OCI-LY3 (cell line): Measurements from ENCODE around the gene ACSBG1.

Experiments
- H2AFZ ChIP-seq: fragments of 200-600, 300-600 bp; shearing (Covaris generic); 2 replicates; pipeline ENCODE4 v1.6.0; 2014; ENCODE audit warnings: antibody characterized with exemption, low read depth, low read length
- H3K27ac ChIP-seq: fragments of 200-600, 300-600 bp; sonication (generic); 2 replicates; pipeline ENCODE4 v1.5.1; 2014; ENCODE audit warnings: mild to moderate bottlenecking, low read length, moderate library complexity, mixed read lengths
- H3K27me3 ChIP-seq: fragments of 200-600, 300-600 bp; sonication (generic); 2 replicates; pipeline ENCODE4 v1.6.1; 2014; ENCODE audit warnings: low read depth, low read length, mixed read lengths
- H3K36me3 ChIP-seq: fragments of 200-600, 300-600 bp; sonication (generic); replicated peaks from 2 replicates; pipeline ENCODE3; 2014; ENCODE audit warnings: low read depth, low read length, mixed read lengths
- H3K4me1 ChIP-seq: fragments of 300-600, 200-600 bp; sonication (generic); 2 replicates; pipeline ENCODE4 v1.6.1; 2014; ENCODE audit warnings: low read length, mixed read lengths
- H3K4me2 ChIP-seq: fragments of 200-600, 300-600 bp; sonication (generic); 2 replicates; pipeline ENCODE4 v1.6.1; 2014; ENCODE audit warnings: low read length, mixed read lengths
- H3K4me3 ChIP-seq: fragments of 300-600, 200-600 bp; sonication (generic); 2 replicates; pipeline ENCODE4 v1.5.1; 2014; ENCODE audit warnings: antibody characterized with exemption, mild to moderate bottlenecking, low read length, moderate library complexity
- H3K79me2 ChIP-seq: fragments of 300-600, 200-600 bp; shearing (Covaris generic); 2 replicates; pipeline ENCODE4 v1.6.1; 2014; ENCODE audit warnings: mild to moderate bottlenecking, low read length, mixed read lengths
- H3K9ac ChIP-seq: fragments of 300-600, 200-600 bp; shearing (Covaris generic); 2 replicates; pipeline ENCODE4 v1.6.0; 2014; ENCODE audit warnings: mild to moderate bottlenecking, low read length, moderate library complexity
- H3K9me3 ChIP-seq: fragments of 200-600, 300-600 bp; shearing (Covaris generic); 2 replicates; pipeline ENCODE4 v1.6.1; 2014; ENCODE audit warnings: low read length, mixed read lengths; ENCODE audit not compliant: insufficient read depth
- H4K20me1 ChIP-seq: fragments of 200-600, 300-600 bp; sonication (generic); 2 replicates; pipeline ENCODE4 v1.6.1; 2016; ENCODE audit warnings: low read length, mixed read lengths; ENCODE audit not compliant: insufficient read depth
- EZH2phosphoT487 ChIP-seq: fragments of 200-600 bp; shearing (Covaris generic); IDR thresholded peaks from 2 replicates; pipeline ENCODE4 v1.6.1; 2018; ENCODE audit warnings: antibody characterized with exemption, mixed run types, low read depth
- TF ChIP-seq, protein P1 (sequence below): fragments of 200-600, 300-600 bp; sonication (generic); IDR thresholded peaks from 2 replicates; pipeline ENCODE4 v1.5.1; 2014; ENCODE audit warnings: antibody characterized with exemption, low read length, low read depth

The ACSBG1 gene

GRCh38 chr15:78142332-78142731, 92.0 kb downstream of the ACSBG1 start:
- H3K27me3 ChIP-seq, result no peaks in the 10 kb centered on the region
- no peaks in the 10 kb centered on the region for H3K9me3 ChIP-seq
- no peaks in the 10 kb centered on the region for H3K79me2 ChIP-seq
- no peak overlapping the region for H3K9ac ChIP-seq
- no peaks in the 10 kb centered on the region for H4K20me1 ChIP-seq
- H3K36me3 ChIP-seq, result no peaks in the 10 kb centered on the region
- H3K4me1 ChIP-seq, result no peaks in the 10 kb centered on the region
- no peak for TF ChIP-seq EZH2phosphoT487
- TF ChIP-seq, protein P1, sequence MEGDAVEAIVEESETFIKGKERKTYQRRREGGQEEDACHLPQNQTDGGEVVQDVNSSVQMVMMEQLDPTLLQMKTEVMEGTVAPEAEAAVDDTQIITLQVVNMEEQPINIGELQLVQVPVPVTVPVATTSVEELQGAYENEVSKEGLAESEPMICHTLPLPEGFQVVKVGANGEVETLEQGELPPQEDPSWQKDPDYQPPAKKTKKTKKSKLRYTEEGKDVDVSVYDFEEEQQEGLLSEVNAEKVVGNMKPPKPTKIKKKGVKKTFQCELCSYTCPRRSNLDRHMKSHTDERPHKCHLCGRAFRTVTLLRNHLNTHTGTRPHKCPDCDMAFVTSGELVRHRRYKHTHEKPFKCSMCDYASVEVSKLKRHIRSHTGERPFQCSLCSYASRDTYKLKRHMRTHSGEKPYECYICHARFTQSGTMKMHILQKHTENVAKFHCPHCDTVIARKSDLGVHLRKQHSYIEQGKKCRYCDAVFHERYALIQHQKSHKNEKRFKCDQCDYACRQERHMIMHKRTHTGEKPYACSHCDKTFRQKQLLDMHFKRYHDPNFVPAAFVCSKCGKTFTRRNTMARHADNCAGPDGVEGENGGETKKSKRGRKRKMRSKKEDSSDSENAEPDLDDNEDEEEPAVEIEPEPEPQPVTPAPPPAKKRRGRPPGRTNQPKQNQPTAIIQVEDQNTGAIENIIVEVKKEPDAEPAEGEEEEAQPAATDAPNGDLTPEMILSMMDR, result no peak
- H2AFZ ChIP-seq, result no peak overlapping the region
- H3K27ac ChIP-seq, result no peak overlapping the region
- H3K4me2 ChIP-seq, result no peak overlapping the region
- no peak overlapping the region for H3K4me3 ChIP-seq

DNA sequence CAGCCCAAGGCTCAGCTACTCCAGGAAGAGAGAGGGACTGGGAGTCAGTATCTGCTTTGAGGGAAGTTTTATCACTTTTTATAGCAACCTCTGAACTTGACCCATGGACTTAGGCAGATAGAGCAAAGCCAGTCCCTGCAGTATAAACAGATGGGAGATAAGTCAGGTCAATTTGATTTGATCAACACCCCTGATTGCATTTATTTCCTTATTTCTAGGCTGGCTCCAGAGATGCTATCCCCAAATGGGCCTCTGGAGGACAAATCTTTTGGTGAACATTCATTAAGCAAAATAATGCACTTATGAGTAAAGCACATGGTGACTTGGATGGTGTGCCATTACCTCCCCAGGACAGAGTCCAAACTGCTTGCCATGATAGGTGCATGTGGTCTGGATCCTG, 94.1 kb downstream of the ACSBG1 start:
- Histone ChIP-seq H3K4me3 (no peak overlapping the region), H4K20me1 (no peaks in the 10 kb centered on the region), H3K4me1 (no peaks in the 10 kb centered on the region), H3K9ac (no peak overlapping the region), H3K4me2 (no peak overlapping the region), H3K27ac (no peak overlapping the region), H3K9me3 (no peaks in the 10 kb centered on the region), H3K79me2 (no peaks in the 10 kb centered on the region), H2AFZ (no peak overlapping the region), H3K27me3 (no peaks in the 10 kb centered on the region), H3K36me3 (no peaks in the 10 kb centered on the region)
- TF ChIP-seq, protein P1, result no peak
- no peak for TF ChIP-seq EZH2phosphoT487

GRCh38 chr15:78139578-78139977, 94.8 kb downstream of the ACSBG1 start:
- no peak overlapping the region for H3K4me3 ChIP-seq
- H3K9ac ChIP-seq, result no peak overlapping the region
- no peak overlapping the region for H3K27ac ChIP-seq
- no peaks in the 10 kb centered on the region for H3K4me1 ChIP-seq
- no peaks in the 10 kb centered on the region for H3K36me3 ChIP-seq
- no peaks in the 10 kb centered on the region for H3K9me3 ChIP-seq
- no peak overlapping the region for H2AFZ ChIP-seq
- TF ChIP-seq, protein P1, result no peak
- TF ChIP-seq EZH2phosphoT487, result no peak
- H3K27me3 ChIP-seq, result no peaks in the 10 kb centered on the region
- no peak overlapping the region for H3K4me2 ChIP-seq
- H4K20me1 ChIP-seq, result no peaks in the 10 kb centered on the region
- H3K79me2 ChIP-seq, result no peaks in the 10 kb centered on the region

- no peaks in the 10 kb centered on the region for H3K36me3 ChIP-seq
- H2AFZ ChIP-seq, result no peak overlapping the region
- no peak overlapping the region for H3K4me2 ChIP-seq
- H3K9me3 ChIP-seq, result no peaks in the 10 kb centered on the region
- H3K27me3 ChIP-seq, result no peaks in the 10 kb centered on the region
- H3K27ac ChIP-seq, result no peak overlapping the region
- no peaks in the 10 kb centered on the region for H4K20me1 ChIP-seq
- H3K79me2 ChIP-seq, result no peaks in the 10 kb centered on the region
- no peak overlapping the region for H3K9ac ChIP-seq
- H3K4me3 ChIP-seq, result no peak overlapping the region
- H3K4me1 ChIP-seq, result peaks cover 10% of the 10 kb centered on the region
- TF ChIP-seq, protein P1, result no peak
These were observed 100.6 kb downstream of the ACSBG1 start for GRCh38 chr15:78133801-78134200.
